Naive B cell (primary cell): ENCODE results near the gene ITGA2B. TPM values are rescaled to one million over a fixed set of nuclear protein-coding genes. Genes with fewer than 3 reads are reported as not detected.
"Not testable (repeated sequence)": the region's sequence is repeated elsewhere in the genome, so short reads cannot be mapped to it uniquely, and the experiment has no call there.

ENCODE experiments used
- ATAC-seq, 2 donors: fragments of 150-1000 bp; cut with Tn5 transposase; 2 replicates each; pipeline ENCODE4 v1.10.0; 2021; ENCODE audit warnings: low read depth in 2 of 2, mild to moderate bottlenecking in 2 of 2, moderate library complexity in 2 of 2
- DNase-seq: peaks from one replicate; pipeline ENCODE4 v3.0.0; 2022
- H3K27ac Mint-ChIP-seq, 6 donors: one replicate each; pipeline ENCODE4 v1.8.0; 2020 to 2022; ENCODE audit warnings: mild to moderate bottlenecking in 6 of 6, mixed read lengths in 6 of 6, moderate library complexity in 5 of 6, inconsistent platforms in 2 of 6
- H3K27me3 Mint-ChIP-seq, 3 donors: one replicate each; pipeline ENCODE4 v1.8.0; 2021 to 2022; ENCODE audit warnings: mixed read lengths in 3 of 3, mild to moderate bottlenecking in 1 of 3
- H3K36me3 Mint-ChIP-seq, 2 donors: one replicate each; pipeline ENCODE4 v1.8.0; 2020 to 2022; ENCODE audit warnings: mixed read lengths in 2 of 2, inconsistent platforms in 1 of 2, mild to moderate bottlenecking in 1 of 2
- H3K4me1 Mint-ChIP-seq, 3 donors: one replicate each; pipeline ENCODE4 v1.8.0; 2020 to 2022; ENCODE audit warnings: mixed read lengths in 3 of 3, inconsistent platforms in 1 of 3, mild to moderate bottlenecking in 1 of 3, moderate library complexity in 1 of 3
- H3K4me3 Mint-ChIP-seq, 8 donors: one replicate each; pipeline ENCODE4 v1.8.0; 2020 to 2022; ENCODE audit warnings: mild to moderate bottlenecking in 8 of 8, mixed read lengths in 8 of 8, moderate library complexity in 8 of 8, inconsistent platforms in 2 of 8
- H3K9me3 Mint-ChIP-seq, 7 donors: one replicate each; pipeline ENCODE4 v1.8.0; 2020 to 2022; ENCODE audit warnings: mixed read lengths in 7 of 7, mild to moderate bottlenecking in 5 of 7, inconsistent platforms in 2 of 7, moderate library complexity in 1 of 7
- polyA plus RNA-seq, 6 donors: library from polyadenylated mRNA; unstranded; fragments of 300-500 nt; fragmentation: Illumina TruSeq; gene quantifications; one replicate each; pipeline ENCODE4 v1.2.3, GENCODE V29; 2021; ENCODE audit warnings: low read depth in 6 of 6

The ITGA2B gene
- polyA plus RNA-seq, 6 donors from 2014 or later, result 0.70 to 7.1 (median 5.1) TPM

- H3K4me1 Mint-ChIP-seq, result peaks cover 36 to 47% (median 44%) of the 10 kb centered on the region in 3 donors
- no peaks in the 10 kb centered on the region for H3K36me3 Mint-ChIP-seq
- peaks cover 0 to 18% (median 7%) of the 10 kb centered on the region in 3 donors for H3K27me3 Mint-ChIP-seq
- peak overlapping the region in 4 of 6 donors; percentile 31 to 98 (median 82) for H3K27ac Mint-ChIP-seq
- H3K9me3 Mint-ChIP-seq, result no peaks in the 10 kb centered on the region
- no peak for ATAC-seq
- DNase-seq, result no peak
- H3K4me3 Mint-ChIP-seq, result peak overlapping the region in 5 of 8 donors; percentile 48 to 99 (median 76)
Observed at GRCh38 chr17:44343510-44344209, 45.8 kb downstream of the ITGA2B start.

- Mint-ChIP-seq H3K4me1 (peaks cover 12 to 17% (median 16%) of the 10 kb centered on the region in 3 donors), H3K27me3 (peaks cover 0 to 18% (median 7%) of the 10 kb centered on the region in 3 donors)
- not testable (repeated sequence) for ATAC-seq, H3K4me3 Mint-ChIP-seq, H3K9me3 Mint-ChIP-seq, H3K36me3 Mint-ChIP-seq, DNase-seq, H3K27ac Mint-ChIP-seq
Observed at GRCh38 chr17:44340553-44340952, 48.9 kb downstream of the ITGA2B start.

GRCh38 chr17:44338702-44339101 is 50.7 kb downstream of the ITGA2B start:
- peaks cover 0 to 15% (median 3%) of the 10 kb centered on the region in 3 donors for H3K27me3 Mint-ChIP-seq
- no peak overlapping the region for H3K4me3 Mint-ChIP-seq
- H3K27ac Mint-ChIP-seq, result peak overlapping the region in 2 of 6 donors; percentile 10 to 66
- ATAC-seq (no peak), DNase-seq (no peak)
- H3K36me3 Mint-ChIP-seq, result no peaks in the 10 kb centered on the region
- peaks cover 6 to 10% (median 7%) of the 10 kb centered on the region in 3 donors for H3K4me1 Mint-ChIP-seq
- H3K9me3 Mint-ChIP-seq, result no peaks in the 10 kb centered on the region

GRCh38 chr17:44335968-44336367 is 53.5 kb downstream of the ITGA2B start:
- Mint-ChIP-seq H3K36me3 (no peaks in the 10 kb centered on the region), H3K4me3 (no peak overlapping the region), H3K27me3 (peaks cover 0 to 2% (median 0%) of the 10 kb centered on the region in 3 donors), H3K27ac (no peak overlapping the region), H3K9me3 (no peaks in the 10 kb centered on the region), H3K4me1 (peaks cover 10 to 15% (median 14%) of the 10 kb centered on the region in 3 donors)
- DNase-seq, result no peak
- no peak for ATAC-seq

DNA sequence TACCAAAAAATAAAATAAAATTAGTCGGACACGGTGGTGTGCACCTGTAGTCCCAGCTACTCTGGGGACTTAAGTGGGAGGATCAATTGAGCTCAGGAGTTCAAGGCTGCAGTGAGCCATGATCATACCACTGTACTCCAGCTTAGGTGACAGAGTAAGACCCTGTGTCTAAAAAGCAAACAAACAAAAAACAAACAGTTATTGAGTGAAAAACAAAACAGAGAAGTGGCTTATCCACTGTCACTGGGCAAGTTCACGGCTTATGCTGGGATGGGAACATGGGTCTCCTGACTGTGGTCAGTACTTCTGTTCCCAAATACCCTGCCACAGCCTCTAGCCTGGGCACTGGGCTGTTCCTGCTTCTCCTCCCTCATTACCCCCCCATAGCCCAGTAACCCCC is 53.9 kb downstream of the ITGA2B start:
- Mint-ChIP-seq H3K4me3 (no peak overlapping the region), H3K36me3 (no peaks in the 10 kb centered on the region), H3K9me3 (no peaks in the 10 kb centered on the region), H3K4me1 (peaks cover 10 to 17% (median 17%) of the 10 kb centered on the region in 3 donors), H3K27ac (no peak overlapping the region), H3K27me3 (no peaks in the 10 kb centered on the region)
- no peak for DNase-seq
- ATAC-seq, result no peak

DNA sequence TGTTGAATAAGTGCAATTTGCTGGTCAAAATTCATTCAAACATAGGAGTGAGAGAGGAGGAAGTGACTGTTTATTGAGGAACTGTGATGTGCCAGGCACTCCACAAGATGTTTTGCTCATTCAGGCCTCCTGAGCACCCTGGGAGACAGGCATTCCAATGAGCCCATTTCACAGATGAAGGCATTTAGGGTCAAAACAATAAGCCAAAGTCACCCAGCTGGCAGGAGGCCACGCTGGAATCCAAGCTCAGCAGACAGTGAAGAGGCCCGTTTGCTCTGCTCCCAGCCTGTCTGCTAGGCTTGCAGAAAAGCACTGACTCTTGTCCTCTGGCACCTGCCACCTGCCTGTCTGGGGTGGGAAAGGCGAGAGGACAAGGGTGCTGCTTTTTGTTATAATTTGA is 54.7 kb downstream of the ITGA2B start:
- H3K4me3 Mint-ChIP-seq, result no peak overlapping the region
- no peaks in the 10 kb centered on the region for H3K9me3 Mint-ChIP-seq
- H3K4me1 Mint-ChIP-seq, result peaks cover 10 to 17% (median 17%) of the 10 kb centered on the region in 3 donors
- ATAC-seq (peak in 1 of 2 donors; percentile 27), DNase-seq (no peak)
- no peaks in the 10 kb centered on the region for H3K36me3 Mint-ChIP-seq
- H3K27ac Mint-ChIP-seq, result no peak overlapping the region
- H3K27me3 Mint-ChIP-seq, result no peaks in the 10 kb centered on the region

GRCh38 chr17:44334315-44334714 is 55.1 kb downstream of the ITGA2B start:
- Mint-ChIP-seq H3K27ac (peak overlapping the region in 1 of 6 donors; percentile 92), H3K4me1 (peaks cover 10 to 17% (median 17%) of the 10 kb centered on the region in 3 donors), H3K27me3 (no peaks in the 10 kb centered on the region), H3K4me3 (peak overlapping the region in 1 of 8 donors; percentile 20), H3K36me3 (no peaks in the 10 kb centered on the region), H3K9me3 (no peaks in the 10 kb centered on the region)
- ATAC-seq (no peak), DNase-seq (no peak)

DNA sequence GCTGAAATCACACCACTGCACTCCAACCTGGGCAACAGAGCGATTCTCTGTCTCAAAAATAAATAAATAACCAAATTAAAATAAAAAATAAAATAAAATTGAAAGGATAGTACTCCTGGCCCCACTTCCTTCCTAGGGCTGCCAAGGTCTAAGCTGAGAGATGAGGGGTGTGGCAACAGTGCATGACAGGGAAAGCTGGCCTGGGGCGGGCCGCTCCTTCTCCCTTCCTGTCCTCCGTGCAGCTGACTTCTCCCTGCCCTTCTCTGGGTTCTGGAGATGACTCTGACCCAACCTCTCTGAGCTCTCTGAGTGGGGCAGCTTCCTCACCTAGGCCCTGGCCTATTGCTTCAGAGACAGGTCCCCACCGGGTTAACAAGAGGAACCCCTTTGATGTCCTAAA is 56.1 kb downstream of the ITGA2B start:
- H3K27me3 Mint-ChIP-seq, result no peaks in the 10 kb centered on the region
- peak overlapping the region in 1 of 8 donors; percentile 3 for H3K4me3 Mint-ChIP-seq
- ATAC-seq (no peak), DNase-seq (no peak)
- H3K36me3 Mint-ChIP-seq, result no peaks in the 10 kb centered on the region
- H3K9me3 Mint-ChIP-seq, result no peaks in the 10 kb centered on the region
- H3K27ac Mint-ChIP-seq, result no peak overlapping the region
- peaks cover 10 to 17% (median 17%) of the 10 kb centered on the region in 3 donors for H3K4me1 Mint-ChIP-seq

- peak overlapping the region in 3 of 6 donors; percentile 47 to 64 (median 55) for H3K27ac Mint-ChIP-seq
- H3K27me3 Mint-ChIP-seq, result no peaks in the 10 kb centered on the region
- H3K4me3 Mint-ChIP-seq, result peak overlapping the region in 2 of 8 donors; percentile 5 to 57
Observed at GRCh38 chr17:44331249-44331760, 58.1 kb downstream of the ITGA2B start.

DNA sequence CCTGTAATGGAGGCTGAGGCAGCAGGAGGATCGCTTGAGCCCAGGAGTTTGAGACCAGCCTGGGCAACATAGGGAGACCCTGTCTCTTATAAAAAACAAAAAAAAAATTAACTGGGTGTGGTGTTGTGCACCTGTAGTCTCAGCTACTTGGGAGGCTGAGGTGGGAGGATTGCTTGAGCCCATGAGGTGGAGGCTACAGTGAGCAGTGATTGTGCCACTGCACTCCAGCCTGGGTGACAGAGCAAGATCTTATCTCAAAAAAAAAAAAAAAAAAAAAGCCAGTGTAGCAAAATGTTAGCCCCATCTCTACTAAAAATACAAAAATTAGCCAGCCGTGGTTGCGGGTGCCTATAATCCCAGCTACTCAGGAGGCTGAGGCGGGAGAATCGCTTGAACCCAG is 59.2 kb downstream of the ITGA2B start:
- H3K9me3 Mint-ChIP-seq, result not testable (repeated sequence)

More at GRCh38 chr17:44331249-44331760, 58.1 kb downstream of the ITGA2B start:
- DNase-seq, result peak; percentile 75
- H3K9me3 Mint-ChIP-seq, result no peaks in the 10 kb centered on the region
- peak; percentile 38 to 42 for ATAC-seq
- no peaks in the 10 kb centered on the region for H3K36me3 Mint-ChIP-seq
- peaks cover 10 to 32% (median 17%) of the 10 kb centered on the region in 3 donors for H3K4me1 Mint-ChIP-seq

GRCh38 chr17:44329516-44329915 is 59.9 kb downstream of the ITGA2B start:
- not testable (repeated sequence) for H3K4me3 Mint-ChIP-seq, H3K9me3 Mint-ChIP-seq, H3K27ac Mint-ChIP-seq, ATAC-seq, H3K36me3 Mint-ChIP-seq, DNase-seq, H3K27me3 Mint-ChIP-seq
- H3K4me1 Mint-ChIP-seq, result peaks cover 7 to 38% (median 24%) of the 10 kb centered on the region in 3 donors

More for the DNA sequence above, 59.2 kb downstream of the ITGA2B start:
- not testable (repeated sequence) for H3K36me3 Mint-ChIP-seq, H3K4me3 Mint-ChIP-seq, DNase-seq, H3K27me3 Mint-ChIP-seq, ATAC-seq, H3K27ac Mint-ChIP-seq
- peaks cover 10 to 38% (median 23%) of the 10 kb centered on the region in 3 donors for H3K4me1 Mint-ChIP-seq

DNA sequence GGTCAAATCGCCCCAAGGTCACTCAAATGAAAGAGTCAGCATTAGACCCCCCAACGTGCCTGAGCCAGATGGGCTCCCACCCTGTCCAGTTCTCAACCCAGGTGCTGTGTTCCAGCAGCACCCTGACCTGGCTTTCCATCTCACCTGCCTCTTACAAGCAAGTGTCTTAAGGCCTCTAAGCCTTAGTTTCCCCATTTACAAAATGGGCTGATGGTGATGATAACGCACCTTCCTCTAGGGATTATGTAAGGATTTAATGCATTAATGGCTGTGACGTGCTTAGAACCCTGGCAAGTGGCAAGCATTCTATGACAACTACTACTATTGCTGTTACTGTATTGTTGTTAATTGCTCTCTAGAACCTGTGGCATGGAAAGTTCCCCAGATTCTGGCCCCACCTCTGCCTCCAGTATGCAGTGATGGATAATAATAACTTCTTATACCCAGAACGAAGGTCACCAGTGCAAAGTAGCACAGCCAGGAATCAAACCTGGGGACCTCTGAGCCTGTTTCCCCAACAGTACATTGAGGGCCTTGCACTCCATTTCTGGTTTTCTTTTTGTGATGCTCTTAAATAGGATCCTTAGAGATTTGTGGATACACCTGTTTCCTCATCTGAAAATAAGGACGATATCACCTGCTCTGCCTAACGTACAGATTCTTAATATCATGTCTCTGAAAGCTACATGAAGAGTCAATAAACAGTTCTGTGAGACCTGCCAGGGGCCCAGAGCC is 61.6 kb downstream of the ITGA2B start:
- peak overlapping the region in 4 of 6 donors; percentile 76 to 94 (median 86) for H3K27ac Mint-ChIP-seq

GRCh38 chr17:44326861-44327444 is 62.5 kb downstream of the ITGA2B start:
- peak; percentile 66 to 69 for ATAC-seq
- DNase-seq, result peak; percentile 94
- Mint-ChIP-seq H3K4me3 (peak overlapping the region; percentile 44 to 97 (median 78)), H3K36me3 (no peaks in the 10 kb centered on the region), H3K9me3 (no peaks in the 10 kb centered on the region), H3K27ac (peak overlapping the region; percentile 63 to 98 (median 92)), H3K4me1 (peaks cover 8 to 51% (median 39%) of the 10 kb centered on the region in 3 donors), H3K27me3 (no peaks in the 10 kb centered on the region)

More for the DNA sequence above, 61.6 kb downstream of the ITGA2B start:
- ATAC-seq (no peak), DNase-seq (no peak)
- Mint-ChIP-seq H3K4me1 (peaks cover 8 to 44% (median 32%) of the 10 kb centered on the region in 3 donors), H3K4me3 (peak overlapping the region in 4 of 8 donors; percentile 32 to 71 (median 40)), H3K9me3 (no peaks in the 10 kb centered on the region), H3K27me3 (no peaks in the 10 kb centered on the region), H3K36me3 (no peaks in the 10 kb centered on the region)
